ENCODE data around the gene LAGE3.
"Not testable (repeated sequence)": the region's sequence is repeated elsewhere in the genome, so short reads cannot be mapped to it uniquely, and the experiment has no call there.

LAGE3 gene

GRCh38 chrX:154502098-154502497, 23.0 kb upstream of the LAGE3 start:
- no peak for DNase-seq (ENCODE audit: low read depth in 2 of 2)

GRCh38 chrX:154501423-154501822, 22.3 kb upstream of the LAGE3 start:
- not testable (repeated sequence) for DNase-seq (ENCODE audit: low read depth in 2 of 2)

- not testable (repeated sequence) for DNase-seq (ENCODE audit: low read depth in 2 of 2)
These were observed 17.6 kb upstream of the LAGE3 start for GRCh38 chrX:154496591-154497137.

GRCh38 chrX:154495472-154495922, 16.4 kb upstream of the LAGE3 start:
- DNase-seq (ENCODE audit: low read depth in 2 of 2): no peak

- DNase-seq (ENCODE audit: low read depth in 2 of 2): no peak
These were observed 15.6 kb upstream of the LAGE3 start for GRCh38 chrX:154494715-154495114.

- peak; percentile 78 to 84 for DNase-seq (ENCODE audit: low read depth in 2 of 2)
These were observed 11.5 kb upstream of the LAGE3 start, which contains the start of gene SLC10A3 for GRCh38 chrX:154490414-154491083. Gene SLC10A3 (minus strand): TSS chrX:154490629. CDS start chrX:154488940, 1,689 bp downstream.

GRCh38 chrX:154490021-154490413, 10.9 kb upstream of the LAGE3 start:
- DNase-seq (ENCODE audit: low read depth in 2 of 2): no peak

- DNase-seq (ENCODE audit: low read depth in 2 of 2): no peak
These were observed 10.1 kb upstream of the LAGE3 start for GRCh38 chrX:154489182-154489581.

- no peak for DNase-seq (ENCODE audit: low read depth in 2 of 2)
These were observed 9.4 kb upstream of the LAGE3 start for GRCh38 chrX:154488336-154489075.

GRCh38 chrX:154487518-154488290, 8.6 kb upstream of the LAGE3 start:
- no peak for DNase-seq (ENCODE audit: low read depth in 2 of 2)

GRCh38 chrX:154486396-154487207, 7.5 kb upstream of the LAGE3 start, which contains the start of gene UBL4A:
Gene UBL4A (minus strand): TSS chrX:154486615. CDS start chrX:154486584, 31 bp downstream.
- peak in 1 of 2 donors; percentile 62 for DNase-seq (ENCODE audit: low read depth in 2 of 2)

GRCh38 chrX:154486052-154486395, 6.9 kb upstream of the LAGE3 start:
- DNase-seq (ENCODE audit: low read depth in 2 of 2): peak in 1 of 2 donors; percentile 16

- no peak for DNase-seq (ENCODE audit: low read depth in 2 of 2)
These were observed 6.3 kb upstream of the LAGE3 start for GRCh38 chrX:154485150-154486051.

GRCh38 chrX:154484255-154485149, 5.4 kb upstream of the LAGE3 start:
- DNase-seq (ENCODE audit: low read depth in 2 of 2): no peak

- DNase-seq (ENCODE audit: low read depth in 2 of 2): no peak
These were observed 4.2 kb upstream of the LAGE3 start for GRCh38 chrX:154483325-154483724.

- no peak for DNase-seq (ENCODE audit: low read depth in 2 of 2)
These were observed 3.7 kb upstream of the LAGE3 start for GRCh38 chrX:154482786-154483185.

- no peak for DNase-seq (ENCODE audit: low read depth in 2 of 2)
These were observed 3.0 kb upstream of the LAGE3 start for GRCh38 chrX:154481911-154482601.

GRCh38 chrX:154481195-154481594, 2.1 kb upstream of the LAGE3 start:
- no peak for DNase-seq (ENCODE audit: low read depth in 2 of 2)
